Sigmoid colon (tissue), 7 donors: ENCODE measurements around the gene CRYBG3. TPM values are rescaled to one million over a fixed set of nuclear protein-coding genes. Genes with fewer than 3 reads are reported as not detected.
"Not testable (repeated sequence)": the region's sequence is repeated elsewhere in the genome, so short reads cannot be mapped to it uniquely, and the experiment has no call there.

Experiments used
- DNase-seq: peaks from one replicate; pipeline ENCODE4 v3.0.0-alpha.2; 2019
- H3K27ac ChIP-seq, 4 donors: fragments of 200-600 bp; sonication (generic); one replicate each; pipeline ENCODE4 v1.5.1; 2016 to 2019; ENCODE audit warnings: mild to moderate bottlenecking in 1 of 4
- H3K27me3 ChIP-seq, 3 donors: fragments of 200-600 bp; sonication (generic); one replicate each; pipeline ENCODE4 v1.5.1; 2019; ENCODE audit warnings: mild to moderate bottlenecking in 1 of 3
- H3K36me3 ChIP-seq, 4 donors: fragments of 200-600 bp; sonication (generic); one replicate each; pipeline ENCODE4 v1.5.1; 2016 to 2019
- H3K4me1 ChIP-seq, 4 donors: fragments of 200-600 bp; sonication (generic); one replicate each; pipeline ENCODE4 v1.5.1; 2017 to 2019
- H3K4me3 ChIP-seq, 4 donors: fragments of 200-600 bp; sonication (generic); one replicate each; pipeline ENCODE4 v1.5.1; 2017 to 2019; ENCODE audit warnings: mild to moderate bottlenecking in 2 of 4, moderate library complexity in 1 of 4
- H3K9me3 ChIP-seq, 4 donors: fragments of 200-600 bp in 3 of 4; sonication (generic) in 3 of 4; one replicate each; pipeline versions ENCODE4 v1.5.1 to v1.6.1; 2013 to 2019
- EP300 ChIP-seq, 4 donors: sonication (generic); formaldehyde crosslinking; IDR thresholded peaks; one replicate each; pipeline ENCODE4 v1.6.1; 2017; ENCODE audit warnings: antibody characterized with exemption in 4 of 4
- POLR2A ChIP-seq, 2 donors: fragments of 450-650 bp; IDR thresholded peaks; one replicate each; pipeline ENCODE4 v1.6.1; 2016; ENCODE audit warnings: antibody characterized with exemption in 2 of 2, mild to moderate bottlenecking in 2 of 2, moderate library complexity in 2 of 2
- POLR2AphosphoS5 ChIP-seq, 4 donors: sonication (generic); formaldehyde crosslinking; IDR thresholded peaks; one replicate each; pipeline ENCODE4 v1.6.1; 2017; ENCODE audit warnings: antibody characterized with exemption in 4 of 4
- WGBS, 2 donors: extraction: QIAGEN DNeasy Blood & Tissue Kit; methylation state at CpG; one replicate each; pipeline ENCODE4 v1.1.7; 2013; 5-methylcytosine and 5-hydroxymethylcytosine counted together
- intact Hi-C: fragments of 100-400 bp; cut with DNase I; formaldehyde crosslinking; loops from one replicate; pipeline ENCODE4 v1.15.1; 2023
- polyA plus RNA-seq, 3 donors: library from polyadenylated mRNA; stranded (reverse); fragments of 200-250 nt; gene quantifications; one replicate each; pipeline ENCODE4 v1.2.3, GENCODE V29; 2013
- total RNA-seq, 4 donors: library from RNA; depleted of rRNA; stranded (reverse); fragments of >200 nt; gene quantifications; one replicate each; pipeline ENCODE4 v1.1.0, GENCODE V29; 2016
- TF ChIP-seq, protein P1 (sequence below), 4 experiments: fragments of 450-650 bp in 3 of 4; fragments of 200-600 bp in 1 of 4; IDR thresholded peaks; one replicate each; pipeline ENCODE4 v1.5.1; 2016 to 2019; ENCODE audit warnings: antibody characterized with exemption in 4 of 4, mild to moderate bottlenecking in 3 of 4, moderate library complexity in 2 of 4
- donor health status: healthy with polysubstance abuse.
- donor health status: Bipolar disorder and iron deficiency.
- donor health status: healthy.

The CRYBG3 gene
- total and polyA plus RNA-seq, 7 donors: 3.0 to 60.2 (median 37.8) TPM

DNA sequence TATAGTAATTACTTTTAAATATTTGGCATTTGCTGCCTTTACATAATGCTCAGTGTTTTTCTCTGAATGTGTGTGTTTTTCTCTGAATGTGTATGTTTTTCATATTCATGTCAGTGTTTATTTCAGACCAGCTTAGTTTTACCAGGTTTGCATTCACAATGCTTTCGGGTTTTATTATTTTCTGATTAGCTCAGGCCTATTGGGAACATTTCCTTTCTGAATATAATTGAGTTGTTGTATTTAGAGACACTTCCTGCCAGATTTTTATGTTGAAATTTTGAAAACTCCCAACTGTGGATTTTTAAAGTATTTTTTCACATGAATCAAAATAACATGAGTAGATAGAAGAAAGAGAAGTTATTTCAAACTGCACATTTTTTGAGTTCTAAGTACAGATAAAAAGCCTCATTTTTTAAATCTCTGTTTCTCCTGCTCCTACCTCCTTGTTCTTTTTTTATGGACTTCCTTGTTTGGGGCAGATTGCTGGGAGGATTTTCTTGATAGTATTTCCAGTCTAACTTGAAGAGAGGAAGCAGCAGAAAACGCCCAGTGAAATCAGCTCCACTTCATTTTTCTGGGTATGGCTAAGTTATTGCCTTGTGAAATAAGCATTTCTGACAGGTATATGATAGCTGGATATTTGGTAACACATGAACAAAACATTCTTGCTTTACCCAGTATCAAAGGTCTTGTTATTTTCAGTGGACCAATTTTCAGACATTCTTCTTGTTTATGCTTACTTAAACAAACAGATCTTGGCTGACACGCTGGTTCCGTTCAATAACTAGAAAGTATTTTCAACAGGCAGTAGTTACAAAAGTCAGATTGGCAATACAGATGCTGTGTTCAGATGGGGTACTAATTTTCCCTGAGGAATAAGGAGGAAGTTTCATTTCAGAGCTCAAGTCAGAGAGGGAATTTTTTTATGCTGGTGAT lies 79.8 kb downstream of the CRYBG3 start:
- intact Hi-C loops: no loop called here

DNA sequence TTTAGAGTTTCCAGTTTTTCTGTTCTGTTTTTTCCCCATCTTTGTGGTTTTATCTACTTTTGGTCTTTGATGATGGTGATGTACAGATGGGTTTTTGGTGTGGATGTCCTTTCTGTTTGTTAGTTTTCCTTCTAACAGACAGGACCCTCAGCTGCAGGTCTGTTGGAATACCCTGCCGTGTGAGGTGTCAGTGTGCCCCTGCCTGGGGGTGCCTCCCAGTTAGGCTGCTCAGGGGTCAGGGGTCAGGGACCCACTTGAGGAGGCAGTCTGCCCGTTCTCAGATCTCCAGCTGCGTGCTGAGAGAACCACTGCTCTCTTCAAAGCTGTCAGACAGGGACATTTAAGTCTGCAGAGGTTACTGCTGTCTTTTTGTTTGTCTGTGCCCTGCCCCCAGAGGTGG lies 88.0 kb downstream of the CRYBG3 start:
- H3K27me3 ChIP-seq, DNase-seq, H3K27ac ChIP-seq, H3K9me3 ChIP-seq, H3K4me3 ChIP-seq, intact Hi-C loops: not testable (repeated sequence)
- Histone ChIP-seq H3K36me3 (peaks cover 0 to 33% (median 0%) of the 10 kb centered on the region in 4 donors), H3K4me1 (peaks cover 0 to 14% (median 3%) of the 10 kb centered on the region in 4 donors)
- WGBS, 2 donors: 54 to 76% methylated on average over 2 to 3 of the region's 3 CpGs

More for the DNA sequence above, 79.8 kb downstream of the CRYBG3 start:
- no peak for TF ChIP-seq POLR2A (IDR thresholded peaks at IDR 0.05)
- WGBS, 2 donors: 10 to 45% methylated on average over 4 of the region's 4 CpGs
- Histone ChIP-seq H3K4me3 (no peak overlapping the region), H3K27ac (peak overlapping the region; percentile 31 to 54 (median 38)), H3K27me3 (no peaks in the 10 kb centered on the region), H3K36me3 (peaks cover 0 to 29% (median 0%) of the 10 kb centered on the region in 4 donors), H3K4me1 (no peaks in the 10 kb centered on the region), H3K9me3 (no peaks in the 10 kb centered on the region)
- no peak for DNase-seq

DNA sequence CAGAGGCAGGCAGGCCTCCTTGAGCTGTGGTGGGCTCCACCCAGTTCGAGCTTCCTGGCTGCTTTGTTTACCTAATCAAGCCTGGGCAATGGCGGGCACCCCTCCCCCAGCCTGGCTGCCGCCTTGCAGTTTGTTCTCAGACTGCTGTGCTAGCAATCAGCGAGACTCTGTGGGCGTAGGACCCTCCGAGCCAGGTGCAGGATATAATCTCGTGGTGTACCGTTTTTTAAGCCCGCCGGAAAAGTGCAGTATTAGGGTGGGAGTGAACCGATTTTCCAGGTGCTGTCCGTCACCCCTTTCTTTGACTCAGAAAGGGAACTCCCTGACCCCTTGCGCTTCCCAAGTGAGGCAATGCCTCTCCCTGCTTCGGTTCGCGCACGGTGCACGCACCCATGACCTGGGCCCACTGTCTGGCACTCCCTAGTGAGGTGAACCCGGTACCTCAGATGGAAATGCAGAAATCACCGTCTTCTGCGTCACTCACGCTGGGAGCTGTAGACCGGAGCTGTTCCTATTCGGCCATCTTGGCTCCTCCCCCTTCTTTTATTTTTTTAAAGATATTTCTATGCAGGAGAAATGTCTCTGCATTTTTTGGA lies 88.5 kb downstream of the CRYBG3 start:
- DNase-seq, H3K27ac ChIP-seq, intact Hi-C loops, H3K27me3 ChIP-seq, H3K4me3 ChIP-seq, H3K9me3 ChIP-seq: not testable (repeated sequence)
- 72 to 75% methylated on average over 24 of the region's 24 CpGs for WGBS, 2 donors
- Histone ChIP-seq H3K36me3 (peaks cover 0 to 38% (median 1%) of the 10 kb centered on the region in 4 donors), H3K4me1 (peaks cover 0 to 14% (median 3%) of the 10 kb centered on the region in 4 donors)

DNA sequence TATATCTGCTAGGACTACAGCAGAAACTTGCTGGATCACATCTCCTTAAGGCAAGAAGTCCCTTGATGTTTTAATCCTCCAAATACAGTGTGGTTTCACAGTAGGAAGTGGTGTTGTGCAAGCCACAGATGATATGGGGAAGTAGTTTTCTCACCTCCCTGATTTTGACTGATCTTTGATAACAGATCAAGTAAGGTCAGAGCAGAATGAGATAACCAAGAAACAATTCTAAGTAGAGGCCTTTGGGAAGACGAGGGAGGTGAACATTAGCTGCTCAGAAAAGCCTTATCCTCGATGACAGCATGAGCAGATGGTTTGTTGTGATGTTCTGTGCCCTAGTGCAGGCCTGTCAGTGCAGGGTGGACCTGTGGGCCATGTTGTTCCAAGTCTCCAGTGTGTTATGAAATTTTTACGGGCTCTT lies 89.1 kb downstream of the CRYBG3 start:
- Histone ChIP-seq H3K4me3 (no peak overlapping the region), H3K9me3 (no peaks in the 10 kb centered on the region), H3K27me3 (no peaks in the 10 kb centered on the region), H3K4me1 (peaks cover 0 to 14% (median 3%) of the 10 kb centered on the region in 4 donors), H3K36me3 (peaks cover 0 to 44% (median 3%) of the 10 kb centered on the region in 4 donors), H3K27ac (no peak overlapping the region)
- TF ChIP-seq POLR2A (IDR thresholded peaks at IDR 0.05) (no peak), EP300 (IDR thresholded peaks at IDR 0.05) (no peak), POLR2AphosphoS5 (IDR thresholded peaks at IDR 0.05) (no peak)
- TF ChIP-seq, protein P1, sequence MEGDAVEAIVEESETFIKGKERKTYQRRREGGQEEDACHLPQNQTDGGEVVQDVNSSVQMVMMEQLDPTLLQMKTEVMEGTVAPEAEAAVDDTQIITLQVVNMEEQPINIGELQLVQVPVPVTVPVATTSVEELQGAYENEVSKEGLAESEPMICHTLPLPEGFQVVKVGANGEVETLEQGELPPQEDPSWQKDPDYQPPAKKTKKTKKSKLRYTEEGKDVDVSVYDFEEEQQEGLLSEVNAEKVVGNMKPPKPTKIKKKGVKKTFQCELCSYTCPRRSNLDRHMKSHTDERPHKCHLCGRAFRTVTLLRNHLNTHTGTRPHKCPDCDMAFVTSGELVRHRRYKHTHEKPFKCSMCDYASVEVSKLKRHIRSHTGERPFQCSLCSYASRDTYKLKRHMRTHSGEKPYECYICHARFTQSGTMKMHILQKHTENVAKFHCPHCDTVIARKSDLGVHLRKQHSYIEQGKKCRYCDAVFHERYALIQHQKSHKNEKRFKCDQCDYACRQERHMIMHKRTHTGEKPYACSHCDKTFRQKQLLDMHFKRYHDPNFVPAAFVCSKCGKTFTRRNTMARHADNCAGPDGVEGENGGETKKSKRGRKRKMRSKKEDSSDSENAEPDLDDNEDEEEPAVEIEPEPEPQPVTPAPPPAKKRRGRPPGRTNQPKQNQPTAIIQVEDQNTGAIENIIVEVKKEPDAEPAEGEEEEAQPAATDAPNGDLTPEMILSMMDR (IDR thresholded peaks at IDR 0.05): no peak
- intact Hi-C loops: no loop called here
- WGBS, 2 donors: 50 to 77% methylated on average over 3 of the region's 3 CpGs
- no peak for DNase-seq

DNA sequence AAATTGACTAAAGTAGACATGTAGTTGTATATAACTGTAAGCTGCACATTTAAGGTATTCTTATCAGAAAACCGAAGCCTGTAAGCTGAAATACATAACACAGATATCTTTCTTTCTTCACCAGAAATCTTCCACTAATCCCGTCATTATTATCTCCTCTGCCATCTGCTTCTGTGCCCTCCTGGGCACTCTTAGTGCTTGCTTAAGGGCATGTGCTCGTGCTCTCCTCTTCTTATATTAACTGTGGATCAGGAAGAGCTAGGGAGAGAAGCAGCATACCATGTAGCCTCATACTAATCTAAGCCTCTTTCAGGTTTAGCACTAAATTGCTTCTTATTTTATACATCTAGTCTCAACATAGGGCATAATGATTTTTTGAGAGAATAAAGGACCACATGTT lies 89.6 kb downstream of the CRYBG3 start:
- intact Hi-C loops: no loop called here
- DNase-seq: no peak
- H3K27ac ChIP-seq: peak overlapping the region in 1 of 4 donors; percentile 1
- peaks cover 0 to 49% (median 5%) of the 10 kb centered on the region in 4 donors for H3K36me3 ChIP-seq
- no peaks in the 10 kb centered on the region for H3K27me3 ChIP-seq
- no peaks in the 10 kb centered on the region for H3K9me3 ChIP-seq
- peaks cover 0 to 14% (median 3%) of the 10 kb centered on the region in 4 donors for H3K4me1 ChIP-seq
- 87 to 95% methylated on average over 3 of the region's 3 CpGs for WGBS, 2 donors
- TF ChIP-seq EP300 (IDR thresholded peaks at IDR 0.05) (no peak), POLR2A (IDR thresholded peaks at IDR 0.05) (no peak), POLR2AphosphoS5 (IDR thresholded peaks at IDR 0.05) (no peak)
- TF ChIP-seq, protein P1 (IDR thresholded peaks at IDR 0.05): no peak
- no peak overlapping the region for H3K4me3 ChIP-seq

DNA sequence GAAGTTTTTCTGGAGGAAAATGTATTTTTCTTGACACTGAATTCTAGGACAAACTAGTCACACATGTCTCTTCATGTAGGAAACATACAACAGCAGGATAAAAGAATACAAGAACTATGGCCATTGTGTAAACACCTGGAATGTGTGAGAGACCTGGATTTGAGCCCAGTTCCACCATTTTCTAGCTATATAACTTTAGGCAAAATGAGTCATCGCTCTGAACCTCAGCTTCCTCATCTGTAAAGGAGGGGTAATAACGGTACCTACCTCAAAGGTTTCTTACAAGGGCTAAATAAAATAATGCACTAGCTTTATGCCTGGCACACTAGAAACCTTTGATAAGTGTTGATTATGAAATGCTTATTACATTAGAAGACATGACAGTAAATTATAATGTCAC lies 92.6 kb downstream of the CRYBG3 start:
- Histone ChIP-seq H3K36me3 (peaks cover 2 to 77% (median 11%) of the 10 kb centered on the region in 4 donors), H3K4me3 (no peak overlapping the region), H3K9me3 (no peaks in the 10 kb centered on the region), H3K27ac (no peak overlapping the region), H3K4me1 (peaks cover 0 to 14% (median 3%) of the 10 kb centered on the region in 4 donors), H3K27me3 (no peaks in the 10 kb centered on the region)
- WGBS, 2 donors: 28 to 70% methylated on average over 2 of the region's 2 CpGs
- TF ChIP-seq, protein P1 (IDR thresholded peaks at IDR 0.05): no peak
- no peak for TF ChIP-seq EP300 (IDR thresholded peaks at IDR 0.05)
- DNase-seq: no peak
- intact Hi-C loops: no loop called here
